Endometrium (tissue), 2 donors: ENCODE measurements around the gene SLC23A1.
"Not testable (repeated sequence)": the region's sequence is repeated elsewhere in the genome, so short reads cannot be mapped to it uniquely, and the experiment has no call there.

Experiments
- FAIRE-seq: peaks from 2 replicates; lab custom pipeline; 2012; peaks lifted over from hg19 to GRCh38; lab: Jason Lieb, UNC
- donor health status: control.
- donor health status: control.

Gene SLC23A1

DNA sequence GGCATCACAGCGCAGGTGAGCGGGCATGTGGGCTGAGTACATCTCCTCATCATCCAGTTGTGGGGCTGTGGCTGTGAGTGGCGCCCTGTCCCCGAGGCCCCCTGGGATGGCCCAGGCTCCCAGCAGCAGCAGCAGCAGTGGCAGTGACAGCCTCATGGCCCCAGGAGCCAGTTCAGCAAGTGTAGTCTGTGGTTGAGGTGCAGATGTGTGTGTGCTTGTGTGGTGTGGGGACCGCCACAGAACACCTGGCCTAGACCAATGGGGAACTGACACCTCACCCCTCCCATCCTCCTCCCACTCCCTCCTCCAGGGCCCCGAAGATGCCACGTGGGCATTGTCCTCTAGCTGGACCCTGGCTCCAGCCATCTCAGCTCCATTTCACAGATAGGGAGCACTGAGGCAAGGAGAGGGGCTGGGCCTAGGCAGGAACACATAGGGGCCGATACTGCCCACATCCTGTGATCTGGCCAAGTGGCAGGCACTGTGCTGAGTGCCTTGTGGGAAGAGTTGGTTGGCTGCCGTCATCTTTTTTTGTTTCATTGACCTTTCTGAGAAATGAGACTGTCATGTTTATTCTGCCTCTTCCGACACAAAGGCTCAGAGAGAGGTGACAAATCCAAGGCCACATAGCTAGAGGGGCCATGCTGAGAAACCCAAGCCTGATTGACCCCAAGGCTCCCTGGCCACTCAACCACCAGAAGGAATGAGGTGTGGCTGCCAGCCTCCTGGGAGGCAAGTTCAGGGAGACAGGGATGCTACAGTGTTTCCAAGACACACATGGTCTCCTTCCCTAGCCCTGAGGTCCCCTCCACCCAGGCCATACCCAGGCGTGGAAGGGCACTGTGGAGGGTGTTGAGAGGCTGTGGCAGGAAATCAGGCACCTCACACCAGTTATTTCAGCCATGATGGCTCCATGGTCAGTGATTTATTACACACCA lies 6.9 kb upstream of the SLC23A1 start, which contains the start of gene MZB1:
MZB1 (minus strand) TSS at position 213 of the 938 bp plus-strand sequence; CDS start at position 156, 57 bp downstream.
- no peak for FAIRE-seq

DNA sequence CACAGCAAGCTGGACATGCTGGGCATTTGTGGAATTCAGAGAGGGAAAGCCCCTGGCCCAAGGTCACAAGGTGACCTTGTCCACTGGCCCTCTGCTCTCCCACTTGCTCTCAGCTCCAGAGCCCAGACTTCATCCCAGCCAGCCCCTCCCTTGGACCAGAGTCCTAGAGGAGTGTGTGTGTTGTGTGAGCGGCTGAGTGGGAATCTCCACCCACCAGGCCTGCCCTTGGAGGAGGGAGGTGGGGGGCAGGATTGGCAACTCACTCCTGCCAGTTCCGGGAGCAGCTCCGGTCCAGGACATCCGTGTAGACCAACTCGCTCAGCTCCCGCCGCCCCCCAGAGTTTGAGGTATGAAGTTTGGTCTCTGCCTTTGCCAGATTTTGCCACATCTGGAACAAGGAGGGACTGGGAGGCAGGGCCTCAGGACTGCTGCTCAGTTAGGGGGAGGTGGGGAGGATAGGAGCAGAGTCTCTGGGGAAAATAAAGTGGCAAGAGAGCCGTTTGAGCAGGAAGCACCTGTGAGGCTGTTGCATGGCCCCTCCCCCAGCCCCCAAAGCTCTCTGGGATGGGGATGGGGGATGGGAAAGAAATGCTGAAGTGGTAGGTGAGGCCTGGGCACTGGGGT lies 5.2 kb upstream of the SLC23A1 start:
- no peak for FAIRE-seq

DNA sequence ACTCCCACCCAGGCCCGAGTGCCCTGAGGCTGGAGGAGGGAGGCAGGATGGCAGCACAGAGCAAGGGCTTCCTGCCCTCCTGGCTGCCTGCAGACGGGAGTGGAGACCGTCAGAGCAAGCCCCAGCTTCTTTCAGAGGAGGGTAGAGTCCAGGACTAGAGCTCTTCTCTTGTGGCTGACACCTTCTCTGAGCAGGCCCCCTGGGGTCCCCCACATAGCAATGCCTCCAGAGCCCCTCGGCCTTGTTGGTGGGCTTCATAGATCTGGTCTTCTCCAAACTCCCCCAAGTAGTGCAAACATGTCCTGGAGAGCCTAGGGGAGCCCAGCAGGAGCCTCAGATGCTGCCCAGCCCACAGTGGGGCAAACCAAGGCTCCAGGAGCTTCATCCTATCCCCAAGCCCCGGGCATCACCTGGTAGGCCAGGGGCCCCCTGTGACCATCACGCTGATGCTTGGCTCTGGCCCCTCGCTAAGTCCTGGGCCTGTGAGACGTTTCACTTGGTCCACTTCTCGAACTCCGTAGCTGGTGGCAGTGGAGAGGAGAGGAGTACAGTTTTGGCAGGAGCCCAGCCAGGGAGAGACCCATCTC lies 4.6 kb upstream of the SLC23A1 start:
- no peak for FAIRE-seq

DNA sequence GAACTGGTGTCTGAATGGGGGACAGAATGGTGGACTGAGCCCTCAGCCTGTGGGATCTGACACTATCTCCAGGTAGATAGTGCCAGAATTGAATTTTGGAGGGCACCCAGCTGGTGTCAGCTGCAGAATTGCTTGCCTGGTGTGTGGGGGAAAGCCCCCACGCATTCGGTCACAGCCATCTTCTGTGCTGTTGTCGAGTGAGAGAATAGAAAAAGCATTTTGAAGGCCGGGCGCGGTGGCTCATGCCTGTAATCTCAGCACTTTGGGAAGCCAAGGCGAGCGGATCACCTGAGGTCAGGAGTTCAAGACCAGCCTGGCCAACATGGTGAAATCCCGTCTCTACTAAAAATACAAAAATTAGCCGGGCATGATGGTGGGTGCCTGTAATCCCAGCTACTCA lies 3.9 kb upstream of the SLC23A1 start:
- FAIRE-seq = not testable (repeated sequence)

DNA sequence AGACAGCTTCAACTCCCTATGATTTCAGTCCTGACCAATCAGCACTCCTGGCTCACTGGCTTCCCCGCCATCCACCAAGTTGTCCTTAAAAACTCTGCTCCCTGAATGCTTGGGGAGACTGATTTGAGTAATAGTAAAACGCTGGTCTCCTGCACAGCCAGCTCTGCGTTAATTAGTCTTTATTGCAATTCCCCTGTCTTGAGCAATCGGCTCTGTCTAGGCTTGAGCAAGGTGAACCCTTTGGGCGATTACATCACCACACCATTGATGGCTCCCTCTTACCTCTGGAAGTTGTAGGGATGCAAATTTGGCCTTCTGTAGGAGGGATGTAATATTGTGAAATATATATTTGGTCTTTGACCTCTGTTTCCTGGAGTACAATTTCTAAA lies 2.9 kb upstream of the SLC23A1 start:
- no peak for FAIRE-seq

DNA sequence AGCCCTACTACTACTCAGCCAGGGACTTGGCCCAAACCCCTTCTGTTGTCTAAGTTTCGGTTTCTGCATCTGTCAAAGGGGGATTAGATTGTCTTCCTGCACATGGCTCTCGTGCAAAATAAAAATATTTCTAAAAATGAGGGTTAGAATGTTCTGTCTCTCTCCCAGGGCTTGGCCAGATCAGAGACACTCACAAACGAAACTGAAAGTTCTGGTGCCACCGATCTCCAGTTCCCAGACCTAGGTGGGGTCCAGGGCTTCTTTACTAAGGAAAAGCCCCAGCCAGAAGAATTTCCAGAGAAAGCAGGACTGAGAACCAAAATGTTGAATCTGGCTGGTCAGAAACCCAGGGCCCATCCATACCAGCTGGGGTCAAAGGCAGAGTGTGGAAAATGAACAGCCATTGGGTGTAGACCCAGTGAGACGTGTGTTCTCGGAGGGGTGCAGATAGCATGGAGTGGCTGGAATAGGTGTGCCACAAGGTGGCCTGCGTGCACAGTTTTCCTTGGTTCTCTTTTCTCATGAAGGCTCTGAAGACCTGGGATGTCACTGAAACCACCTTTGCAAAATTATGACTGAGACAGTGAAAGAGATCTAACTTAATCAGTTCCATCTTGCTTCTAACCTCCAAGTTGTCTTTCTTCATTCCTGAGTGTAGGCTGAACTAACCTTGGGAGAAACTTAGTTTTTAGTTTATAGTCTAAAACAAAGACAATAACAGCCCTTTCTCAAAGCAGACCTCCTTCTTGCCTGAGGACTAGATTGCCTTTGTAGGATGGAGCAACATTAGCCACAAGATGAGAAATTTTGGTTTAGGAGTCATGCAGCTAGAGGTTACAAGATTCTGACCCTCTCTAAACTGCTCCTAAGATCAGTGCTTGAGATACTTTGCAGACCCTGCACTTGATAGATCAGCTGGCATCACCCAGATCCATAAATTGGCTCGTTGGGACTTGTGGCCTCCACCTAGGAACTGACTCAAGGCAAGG lies 2.3 kb upstream of the SLC23A1 start:
- no peak for FAIRE-seq

DNA sequence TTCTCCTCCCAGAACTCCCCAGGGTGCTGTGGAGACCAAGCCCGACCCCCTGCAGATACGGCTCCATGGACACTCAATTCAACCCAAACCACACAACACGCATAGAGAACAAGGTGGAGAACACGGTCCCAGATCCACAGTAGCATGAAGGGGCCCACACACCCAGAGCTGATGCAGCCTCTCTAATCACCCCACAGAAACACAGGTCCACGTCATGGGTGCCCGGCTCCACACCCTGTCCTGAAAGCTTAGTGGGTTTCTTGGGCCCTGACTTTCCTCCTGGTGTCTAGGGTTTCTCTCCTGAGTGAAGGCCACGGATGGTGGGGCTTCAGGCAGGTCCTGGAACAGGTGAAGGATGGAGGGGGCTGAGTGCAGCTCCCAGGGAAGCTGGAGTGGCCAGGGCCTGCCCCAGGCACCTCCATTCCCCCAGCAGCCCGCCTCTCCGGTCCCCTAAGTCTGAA lies 1.5 kb upstream of the SLC23A1 start:
- no peak for FAIRE-seq

DNA sequence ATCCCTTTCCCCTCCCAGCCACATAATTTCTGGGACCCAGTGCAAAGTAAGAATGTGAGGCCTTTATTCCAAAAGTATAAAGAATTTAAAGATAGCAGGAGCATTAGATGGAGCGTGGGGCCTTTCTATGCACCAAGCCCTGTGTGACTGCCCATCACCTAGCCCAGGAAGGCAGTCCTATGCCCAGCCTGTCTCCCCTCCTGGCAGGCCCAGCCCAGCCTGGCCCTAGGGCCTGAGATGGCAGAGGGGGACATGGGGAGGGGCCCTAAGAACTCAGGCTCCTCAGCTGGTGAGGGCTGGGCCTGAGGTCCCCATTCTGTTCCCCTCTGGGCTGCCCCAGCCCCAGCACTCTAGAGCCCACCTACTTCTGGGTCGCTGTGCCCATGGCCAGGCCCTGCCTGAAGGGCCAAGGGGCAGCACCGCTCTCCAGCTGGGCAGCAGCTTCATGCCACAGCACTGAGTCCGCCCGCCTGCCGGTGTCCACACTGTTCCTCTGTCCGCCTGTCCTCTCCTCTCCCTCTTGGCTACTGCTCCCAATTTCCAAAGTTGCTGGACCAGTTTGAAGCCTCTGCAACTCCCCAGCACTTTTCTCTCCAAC lies 995 bp upstream of the SLC23A1 start:
- FAIRE-seq = no peak

DNA sequence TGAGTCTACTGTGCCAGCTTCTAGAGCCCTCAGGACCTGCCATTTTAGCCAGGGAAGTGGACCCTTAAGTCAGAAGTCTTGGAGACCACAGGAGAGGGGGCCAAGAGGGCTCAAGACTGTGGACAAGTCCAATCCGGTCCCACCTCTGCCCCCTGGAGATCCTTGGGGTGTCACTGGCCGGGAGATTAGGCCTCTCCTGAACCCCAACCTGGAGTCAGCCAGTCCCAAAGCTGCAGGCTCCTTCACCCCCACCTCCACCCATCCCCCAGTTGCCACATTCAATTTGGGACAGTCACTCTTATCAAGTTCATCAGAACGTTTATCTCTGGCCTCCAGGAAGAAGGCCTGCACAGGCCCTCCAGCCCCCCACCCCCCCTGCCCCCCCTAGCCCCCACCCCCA lies 290 bp downstream of the SLC23A1 start:
- no peak for FAIRE-seq

DNA sequence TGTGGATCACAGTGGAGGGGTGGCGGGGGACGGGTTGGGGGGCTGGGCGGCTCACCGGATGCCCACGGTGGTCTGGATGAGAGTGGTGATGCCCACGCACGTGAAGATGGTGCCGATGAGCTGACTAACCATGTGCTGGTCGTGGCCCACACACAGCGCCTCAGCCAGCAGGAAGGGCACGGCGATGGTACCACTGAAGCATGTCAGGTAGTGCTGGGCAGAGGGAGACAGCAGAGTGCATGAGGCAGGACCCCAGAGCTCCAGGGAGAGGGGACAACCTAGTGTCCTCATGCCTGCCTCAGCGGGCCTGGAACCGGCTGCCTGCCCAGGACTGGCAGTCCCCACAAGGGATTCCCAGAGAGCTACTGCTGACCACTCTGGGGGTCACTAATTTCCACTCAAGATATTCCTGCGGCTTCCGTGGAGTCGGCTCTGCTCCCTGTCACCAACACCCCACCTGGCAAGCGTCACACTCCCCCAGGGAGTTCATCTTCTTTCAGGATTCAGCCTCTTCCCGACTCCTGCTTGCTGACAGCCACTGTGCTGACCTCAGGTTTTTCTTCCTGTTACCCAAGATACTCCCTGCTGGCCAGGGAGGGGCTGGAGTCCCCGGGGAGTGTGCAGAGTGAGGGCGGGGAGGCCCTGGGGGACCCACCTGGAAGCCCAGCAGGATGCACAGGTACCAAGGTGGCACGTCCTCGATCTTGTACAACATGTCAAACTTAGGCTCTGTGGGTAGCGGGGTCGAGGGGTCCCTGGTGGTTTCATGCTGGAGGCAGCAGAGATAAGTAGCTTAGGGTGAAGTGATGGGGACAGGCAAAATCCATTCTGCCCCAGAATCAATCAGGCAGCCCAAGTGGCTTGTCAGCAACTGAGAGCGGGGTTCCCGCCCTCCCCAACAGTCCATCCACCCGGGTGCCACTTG lies 998 bp downstream of the SLC23A1 start:
- FAIRE-seq = no peak

DNA sequence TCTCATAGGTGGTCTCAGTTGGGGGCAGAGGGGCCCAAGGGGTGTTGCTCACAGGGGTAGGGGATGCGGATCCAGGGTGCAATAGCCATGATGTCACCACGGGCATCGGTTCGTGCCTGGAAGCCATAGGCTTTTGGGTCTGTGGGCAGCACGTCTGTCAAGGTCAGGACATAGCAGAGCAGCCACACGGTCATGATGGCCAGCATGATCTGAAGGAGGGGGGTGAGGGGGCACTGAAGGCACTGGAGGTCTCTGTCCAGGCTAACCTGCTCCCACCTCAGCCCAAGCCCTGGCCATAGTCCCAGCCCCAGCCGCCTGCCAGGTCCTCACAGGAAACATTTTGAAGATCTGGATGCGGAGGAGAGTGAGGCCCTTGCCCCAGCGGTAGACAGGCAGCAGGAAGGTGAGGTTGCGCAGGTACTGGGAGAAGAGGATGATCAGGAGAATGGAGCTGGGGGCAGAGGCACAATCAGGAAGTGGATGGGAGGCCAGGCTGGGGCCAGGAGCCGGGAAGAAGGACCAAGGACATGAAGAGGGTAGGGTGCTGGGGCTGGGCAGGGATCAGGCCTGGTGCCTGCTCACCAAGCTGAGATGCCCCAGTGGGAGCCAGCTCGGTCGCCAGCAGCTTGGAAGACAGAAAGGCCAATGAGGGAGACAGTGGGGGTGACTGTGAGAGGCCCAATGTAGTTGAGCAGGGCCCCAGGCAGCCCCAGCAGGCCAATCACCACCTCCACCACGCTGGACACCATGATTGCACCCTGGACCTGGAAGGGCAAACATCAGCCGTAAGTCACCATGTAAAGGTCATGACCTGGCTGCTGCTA lies 3.3 kb downstream of the SLC23A1 start:
- FAIRE-seq = no peak

DNA sequence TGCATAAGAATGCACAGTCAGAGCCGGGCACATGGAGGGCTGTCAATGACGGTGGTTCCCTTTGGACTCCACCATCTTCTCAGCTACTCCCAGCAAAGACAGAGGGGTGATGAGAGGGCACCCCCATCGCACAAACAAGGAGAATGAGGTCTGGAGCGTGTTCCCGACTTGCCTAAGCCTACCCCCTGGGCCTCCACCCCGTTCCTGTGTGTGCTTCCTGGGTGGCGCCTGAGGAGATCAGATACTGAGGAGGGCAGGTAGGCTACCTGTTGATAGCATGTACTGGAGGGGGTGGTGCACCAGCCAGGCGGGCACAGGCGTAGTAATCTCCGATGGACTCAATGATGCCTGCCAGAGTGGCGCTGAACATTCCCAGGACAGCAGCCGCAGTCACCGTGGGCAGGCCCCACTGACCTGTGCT lies 4.1 kb downstream of the SLC23A1 start:
- no peak for FAIRE-seq

DNA sequence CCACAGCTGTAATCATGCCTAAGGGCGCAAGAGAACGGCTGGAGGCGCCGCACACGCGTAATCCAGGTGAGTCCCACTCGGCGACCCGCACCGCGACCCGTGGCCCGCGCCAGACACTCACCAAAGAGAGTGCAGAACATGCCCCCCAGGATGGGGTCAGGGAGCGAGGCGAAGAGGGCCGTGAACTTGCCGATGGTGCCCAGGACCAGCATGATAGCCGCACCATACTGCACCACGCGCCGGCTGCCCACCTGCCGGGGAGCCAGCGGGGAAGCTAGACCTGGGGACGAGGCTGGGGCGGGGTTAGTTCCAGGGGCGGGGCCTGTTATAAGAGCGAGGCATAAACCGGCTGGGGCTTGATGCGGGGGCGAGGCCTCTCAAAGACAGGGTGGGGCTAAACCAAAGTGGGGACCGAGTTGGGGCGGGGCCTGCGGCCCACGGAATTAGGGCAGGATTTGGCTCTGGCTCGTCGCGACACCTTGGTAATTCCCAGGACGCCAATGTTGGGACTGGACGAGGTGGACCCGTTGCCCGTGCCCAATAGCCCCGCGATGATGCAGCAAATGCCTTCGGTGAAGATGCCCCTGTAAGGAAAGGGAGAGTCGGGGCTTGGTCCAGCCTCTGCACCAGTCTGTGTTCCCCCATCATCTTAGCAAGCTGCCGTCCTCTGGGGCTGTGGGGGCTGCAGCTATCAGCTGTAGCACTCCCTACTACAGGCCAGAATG lies 4.8 kb downstream of the SLC23A1 start:
- no peak for FAIRE-seq

DNA sequence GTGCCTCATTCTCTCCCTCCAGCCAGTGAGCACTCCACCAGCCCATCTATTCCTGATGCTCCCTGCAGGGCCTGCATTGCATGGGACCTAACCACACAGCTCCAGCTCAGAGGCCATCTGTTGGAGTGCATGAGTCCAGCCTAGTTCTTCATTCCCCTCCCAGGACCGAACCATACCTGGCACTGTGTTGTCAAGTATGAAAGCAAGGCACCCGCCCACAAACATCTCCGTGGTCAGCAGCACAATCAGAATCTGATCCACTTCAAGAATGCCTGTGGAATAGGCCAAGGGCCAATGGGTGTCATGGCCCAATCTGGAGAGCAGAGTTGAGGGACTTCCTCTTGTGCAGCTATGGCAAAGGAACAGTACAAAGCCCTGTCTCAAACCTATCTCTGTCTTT lies 5.9 kb downstream of the SLC23A1 start:
- no peak for FAIRE-seq

DNA sequence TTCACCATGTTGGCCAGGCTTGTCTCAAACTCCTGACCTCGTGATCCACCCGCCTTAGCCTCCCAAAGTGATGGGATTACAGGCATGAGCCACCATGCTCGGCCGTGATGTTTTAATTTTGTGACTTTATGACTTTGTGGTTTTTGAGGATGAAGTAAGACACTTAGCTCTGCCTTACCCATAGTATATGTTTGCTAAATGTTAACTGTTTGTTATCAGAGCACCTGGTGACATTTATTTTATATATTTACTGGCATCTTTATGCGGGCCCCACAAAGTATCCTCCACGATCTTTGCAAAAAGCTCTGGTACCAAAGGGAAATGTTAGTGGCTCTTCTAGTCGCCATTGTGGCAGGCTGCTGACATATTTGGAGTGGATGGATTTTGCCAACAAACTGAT lies 6.7 kb downstream of the SLC23A1 start:
- no peak for FAIRE-seq

DNA sequence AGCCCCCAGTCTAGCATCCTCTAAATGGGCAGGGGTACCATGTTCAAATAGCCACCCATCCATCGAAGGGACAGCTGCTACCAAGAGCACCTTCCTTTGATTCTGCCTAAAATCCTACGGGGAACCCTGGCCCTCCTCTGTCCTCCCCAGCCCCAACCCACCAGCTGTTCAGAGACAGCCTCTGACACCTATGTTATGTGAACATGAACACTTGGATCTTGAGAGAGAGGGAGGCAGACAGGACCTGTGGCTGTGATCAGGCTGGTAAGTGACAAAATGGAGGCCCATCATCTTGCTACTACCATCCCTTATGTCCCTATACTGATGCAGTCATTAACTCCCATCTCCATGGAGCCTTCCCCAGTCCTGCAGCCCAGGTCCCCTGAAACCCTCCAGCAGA lies 8.2 kb downstream of the SLC23A1 start:
- FAIRE-seq = no peak

DNA sequence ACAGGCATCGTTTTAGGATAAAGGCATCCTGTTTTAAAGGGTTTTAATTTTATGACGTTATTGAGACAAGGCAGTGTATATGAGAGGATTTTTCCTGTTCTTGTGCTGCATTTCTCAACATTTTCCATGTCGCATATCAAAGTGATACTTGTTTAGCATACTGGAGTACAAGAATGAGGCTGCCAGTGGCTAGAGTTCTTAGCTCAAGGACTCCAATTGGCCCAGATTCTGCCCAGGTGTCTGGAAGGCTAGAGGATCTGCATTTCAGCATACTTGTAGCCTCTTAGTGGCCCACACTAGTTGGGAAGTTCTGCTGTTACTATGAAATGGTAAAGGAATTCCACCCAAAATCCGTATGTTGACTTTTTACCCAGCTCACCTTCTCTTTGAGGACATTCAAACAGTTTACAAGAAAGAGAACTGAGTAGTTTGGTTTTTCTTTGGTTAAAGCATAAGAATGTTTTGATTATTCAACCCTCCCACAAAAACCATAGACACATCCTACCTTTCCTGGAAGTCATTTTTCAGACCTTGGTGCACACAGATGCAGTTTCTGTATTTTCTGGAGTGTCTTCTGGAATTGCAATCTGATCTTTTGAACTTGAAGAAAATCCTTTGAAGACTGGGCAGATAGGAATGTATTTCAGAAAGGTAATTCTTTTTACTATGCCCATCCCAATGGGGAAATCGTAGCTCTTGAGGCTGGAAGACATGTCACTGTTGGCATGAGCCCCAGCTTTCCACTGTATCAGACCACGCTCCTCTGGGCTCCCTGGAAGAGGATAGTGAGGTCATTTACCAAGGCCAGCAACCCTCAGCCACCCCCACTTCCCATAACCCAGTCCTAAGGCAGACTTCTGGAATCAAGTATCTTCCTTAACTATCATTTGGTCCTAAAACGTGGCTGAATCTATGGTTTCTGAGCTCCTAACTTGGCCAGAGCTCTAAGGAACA lies 11.3 kb downstream of the SLC23A1 start:
- FAIRE-seq = no peak
